H1 (cell line): ENCODE measurements around the gene ZNF501. TPM values are rescaled to one million over a fixed set of nuclear protein-coding genes. Genes with fewer than 3 reads are reported as not detected.

Experiments
- CTCF ChIA-PET: fragments of 300-600 bp; sonication (Branson Sonifier 250); formaldehyde crosslinking; loops from one replicate; lab custom pipeline; 2021; ENCODE audit not compliant: partially characterized antibody; lab: Charles Lee
- POLR2A ChIA-PET: fragments of 300-600 bp; sonication (Branson Sonifier 250); formaldehyde crosslinking; loops from one replicate; lab custom pipeline; 2021; ENCODE audit warnings: inconsistent platforms; ENCODE audit not compliant: partially characterized antibody; lab: Charles Lee
- DNase-seq, 2 experiments: peaks; one replicate each; pipeline versions ENCODE4 v3.0.0 to v3.0.0-alpha.2; 2010 to 2022; ENCODE audit warnings: low spot score in 2 of 2, low read depth in 1 of 2, mixed read lengths in 1 of 2
- FAIRE-seq: peaks from 2 replicates; lab custom pipeline; 2011; peaks lifted over from hg19 to GRCh38; lab: Jason Lieb, UNC
- H2AFZ ChIP-seq: 2 replicates; pipeline ENCODE4 v1.8.1; 2012; ENCODE audit warnings: low read length, inconsistent platforms
- H2AK5ac ChIP-seq: 2 replicates; pipeline ENCODE4 v1.6.1; 2013; ENCODE audit warnings: low read depth, low read length
- H2BK120ac ChIP-seq: replicated peaks from 2 replicates; pipeline ENCODE3; 2013; ENCODE audit warnings: low read depth, low read length, inconsistent platforms
- H2BK12ac ChIP-seq: 2 replicates; pipeline ENCODE4 v1.6.1; 2013; ENCODE audit warnings: low read depth, low read length
- H2BK15ac ChIP-seq: 2 replicates; pipeline ENCODE4 v1.6.1; 2013; ENCODE audit warnings: low read length
- H2BK20ac ChIP-seq: 2 replicates; pipeline ENCODE4 v1.6.1; 2013; ENCODE audit warnings: low read length
- H2BK5ac ChIP-seq: 2 replicates; pipeline ENCODE4 v1.6.1; 2013; ENCODE audit warnings: low read depth, low read length
- H3K14ac ChIP-seq: 2 replicates; pipeline ENCODE4 v1.6.1; 2013; ENCODE audit warnings: inconsistent platforms; ENCODE audit not compliant: insufficient read length
- H3K18ac ChIP-seq: 2 replicates; pipeline ENCODE4 v1.6.1; 2013; ENCODE audit warnings: low read length; ENCODE audit errors: extremely low read depth
- H3K23ac ChIP-seq: 2 replicates; pipeline ENCODE4 v1.6.1; 2013; ENCODE audit warnings: inconsistent platforms; ENCODE audit not compliant: insufficient read length
- H3K23me2 ChIP-seq: 2 replicates; pipeline ENCODE4 v1.6.1; 2013; ENCODE audit warnings: low read depth, low read length
- H3K27ac ChIP-seq: 2 replicates; pipeline ENCODE4 v1.6.1; 2011; ENCODE audit warnings: low read depth, low read length, inconsistent platforms
- H3K27me3 ChIP-seq, 4 experiments: replicated peaks in 1 of 4; 1 replicate in 1 of 4; 2 replicates in 3 of 4; pipeline versions ENCODE4 v1.6.1 to v1.8.1; 2011 to 2013; ENCODE audit warnings: low read length in 3 of 4, mild to moderate bottlenecking in 3 of 4, inconsistent platforms in 2 of 4, mixed read lengths in 2 of 4, moderate library complexity in 1 of 4; ENCODE audit not compliant: control insufficient read depth in 3 of 4, insufficient read depth in 3 of 4; ENCODE audit errors: extremely low read depth in 1 of 4
- H3K36me3 ChIP-seq, 4 experiments: 2 replicates each; pipeline versions ENCODE4 v1.6.1 to v1.8.1; 2011 to 2013; ENCODE audit warnings: mild to moderate bottlenecking in 4 of 4, low read length in 3 of 4, moderate library complexity in 2 of 4, control low read depth in 1 of 4, inconsistent platforms in 1 of 4; ENCODE audit not compliant: insufficient read depth in 4 of 4, control insufficient read depth in 2 of 4
- H3K4ac ChIP-seq: replicated peaks from 2 replicates; pipeline ENCODE3; 2013; ENCODE audit warnings: low read length, low read depth, mixed read lengths, inconsistent platforms; ENCODE audit not compliant: insufficient read length
- H3K4me1 ChIP-seq, 4 experiments: replicated peaks in 1 of 4; 1 replicate in 1 of 4; 2 replicates in 3 of 4; pipeline versions ENCODE4 v1.6.1 to v1.8.1; 2011 to 2013; ENCODE audit warnings: low read length in 3 of 4, inconsistent platforms in 2 of 4, mixed read lengths in 1 of 4; ENCODE audit not compliant: insufficient read depth in 4 of 4, control insufficient read depth in 3 of 4
- H3K4me2 ChIP-seq, 2 experiments: 2 replicates each; pipeline versions ENCODE4 v1.6.1 to v1.8.1; 2011 to 2013; ENCODE audit warnings: low read depth in 2 of 2, low read length in 2 of 2, control low read depth in 1 of 2, inconsistent platforms in 1 of 2, mild to moderate bottlenecking in 1 of 2; ENCODE audit not compliant: insufficient read depth in 1 of 2
- H3K4me3 ChIP-seq, 4 experiments: fragments of 200-600, 300-600 bp in 1 of 4; sonication (generic), shearing (Covaris generic), sonication (Bioruptor Twin) in 1 of 4; 2 replicates each; pipeline versions ENCODE4 v1.5.1 to v1.8.1; 2011 to 2016; ENCODE audit warnings: low read length in 4 of 4, low read depth in 3 of 4, control low read depth in 2 of 4, inconsistent platforms in 2 of 4, mild to moderate bottlenecking in 2 of 4, mixed read lengths in 1 of 4, moderate library complexity in 1 of 4; ENCODE audit not compliant: insufficient read depth in 2 of 4; ENCODE audit errors: extremely low read depth in 1 of 4
- H3K56ac ChIP-seq: replicated peaks from 2 replicates; pipeline ENCODE3; 2013; ENCODE audit warnings: low read depth, mild to moderate bottlenecking, mixed read lengths, low read length, inconsistent platforms; ENCODE audit not compliant: insufficient read length
- H3K79me1 ChIP-seq: 2 replicates; pipeline ENCODE4 v1.6.1; 2013; ENCODE audit warnings: low read depth, low read length, control low read depth
- H3K79me2 ChIP-seq, 2 experiments: 2 replicates each; pipeline versions ENCODE4 v1.6.1 to v1.8.1; 2012 to 2013; ENCODE audit warnings: low read length in 2 of 2, mild to moderate bottlenecking in 2 of 2, inconsistent platforms in 1 of 2; ENCODE audit not compliant: insufficient read depth in 2 of 2, control insufficient read depth in 1 of 2
- H3K9ac ChIP-seq, 4 experiments: replicated peaks in 1 of 4; 1 replicate in 1 of 4; 2 replicates in 3 of 4; pipeline versions ENCODE4 v1.6.1 to v1.8.1; 2011 to 2013; ENCODE audit warnings: low read depth in 3 of 4, low read length in 3 of 4, control low read depth in 2 of 4, mild to moderate bottlenecking in 2 of 4, moderate library complexity in 2 of 4, inconsistent platforms in 1 of 4; ENCODE audit errors: extremely low read depth in 1 of 4
- H3K9me3 ChIP-seq, 2 experiments: 2 replicates each; pipeline versions ENCODE4 v1.6.1 to v1.8.1; 2012 to 2013; ENCODE audit warnings: mild to moderate bottlenecking in 2 of 2, moderate library complexity in 2 of 2, control low read depth in 1 of 2, inconsistent platforms in 1 of 2, low read depth in 1 of 2, low read length in 1 of 2, mixed read lengths in 1 of 2; ENCODE audit not compliant: insufficient read depth in 2 of 2
- H4K20me1 ChIP-seq, 2 experiments: replicated peaks in 1 of 2; 2 replicates each; pipeline versions ENCODE3 to v1.8.1; 2011 to 2013; ENCODE audit warnings: inconsistent platforms in 2 of 2, low read length in 2 of 2, mild to moderate bottlenecking in 1 of 2; ENCODE audit not compliant: insufficient read depth in 2 of 2, control insufficient read depth in 1 of 2
- H4K5ac ChIP-seq: 2 replicates; pipeline ENCODE4 v1.6.1; 2013; ENCODE audit warnings: low read length, low read depth, mixed read lengths, inconsistent platforms; ENCODE audit not compliant: insufficient read length
- H4K8ac ChIP-seq: 2 replicates; pipeline ENCODE4 v1.8.0; 2013; ENCODE audit warnings: mild to moderate bottlenecking, moderate library complexity, low read length, inconsistent platforms; ENCODE audit not compliant: insufficient read depth; ENCODE audit errors: extremely low read depth
- H4K91ac ChIP-seq: replicated peaks from 2 replicates; pipeline ENCODE3; 2013; ENCODE audit warnings: low read length, mixed read lengths, inconsistent platforms; ENCODE audit not compliant: insufficient read length
- HDAC2 ChIP-seq, 2 experiments: fragments of 300-600 bp in 1 of 2; sonication (generic) in 1 of 2; IDR thresholded peaks; 2 replicates each; pipeline ENCODE4 v1.6.1; 2011 to 2012; ENCODE audit warnings: low read depth in 2 of 2, low read length in 2 of 2, mild to moderate bottlenecking in 2 of 2, moderate library complexity in 2 of 2, borderline replicate concordance in 1 of 2, inconsistent platforms in 1 of 2
- JUN ChIP-seq: IDR thresholded peaks from 2 replicates; pipeline ENCODE4 v1.6.1; 2011; ENCODE audit warnings: low read depth, mild to moderate bottlenecking, improper control_type of control experiment, low read length
- RXRA ChIP-seq: IDR thresholded peaks from 2 replicates; pipeline ENCODE4 v1.6.1; 2011; ENCODE audit warnings: low read depth, mild to moderate bottlenecking, low read length, moderate library complexity; ENCODE audit not compliant: insufficient read depth
- SRF ChIP-seq: IDR thresholded peaks from 2 replicates; pipeline ENCODE4 v1.6.1; 2011; ENCODE audit warnings: mild to moderate bottlenecking, low read depth, low read length, moderate library complexity
- TEAD4 ChIP-seq: IDR thresholded peaks from 2 replicates; pipeline ENCODE4 v1.6.1; 2012; ENCODE audit warnings: low read depth, low read length, inconsistent platforms, mixed read lengths
- WGBS, 2 experiments: shearing (Covaris generic) in 1 of 2; methylation state at CpG; one replicate each; pipeline versions ENCODE4 v1.1.6 to v1.1.7; 2013 to 2015; ENCODE audit warnings: low lambda C conversion rate in 2 of 2, mixed read lengths in 2 of 2, inconsistent platforms in 1 of 2, low coverage in 1 of 2, missing lambda C conversion rate in 1 of 2; ENCODE audit not compliant: insufficient replicate concordance in 2 of 2, insufficient coverage in 1 of 2, insufficient read length in 1 of 2; ENCODE audit errors: extremely low coverage in 1 of 2, missing lambda C conversion rate in 1 of 2; 5-methylcytosine and 5-hydroxymethylcytosine counted together
- polyA plus RNA-seq, 7 experiments: library from polyadenylated mRNA; depleted of rRNA in 3 of 7; stranded (reverse) in 5 of 7; unstranded in 2 of 7; fragments of >200 nt in 5 of 7; fragments of 200-250 nt in 2 of 7; gene quantifications; 1 replicate in 5 of 7; 2 replicates in 1 of 7; 4 replicates in 1 of 7; pipeline versions ENCODE4 v1.2.1 to v1.2.3, GENCODE V29; 2011 to 2013; ENCODE audit warnings: missing spikeins in 2 of 7, mixed read lengths in 2 of 7
- total RNA-seq: library from RNA; stranded (reverse); fragmentation: NEBNext Ultra II Directional; extraction: Animal tissue kit (Norgen Biotek cat#: 25700); gene quantifications from 2 replicates; pipeline ENCODE4 v1.2.1, GENCODE V29; 2021

Gene ZNF501
- total and polyA plus RNA-seq, 2 of the 8 experiments (the other 6 are each of a cell fraction or from before 2014, with no cell fraction given) = 1.6 to 5.3 TPM

- Histone ChIP-seq H4K91ac (no peak overlapping the region), H3K9me3 (peaks cover 43 to 52% of the 10 kb centered on the region in 2 experiments), H3K79me1 (no peaks in the 10 kb centered on the region; the same call in 1 of the 2 replicates), H3K14ac (no peak overlapping the region), H3K27ac (no peak overlapping the region), H2BK5ac (no peak overlapping the region), H3K36me3 (peaks cover 2 to 63% (median 35%) of the 10 kb centered on the region in 4 experiments; a peak in 7 of 8 replicates), H3K79me2 (peaks cover 0 to 43% of the 10 kb centered on the region in 2 experiments; a peak in 2 of 4 replicates), H2AK5ac (no peak overlapping the region), H2BK12ac (no peak overlapping the region), H3K18ac (no peak overlapping the region), H4K8ac (no peak overlapping the region), H3K23me2 (no peaks in the 10 kb centered on the region), H4K20me1 (no peaks in the 10 kb centered on the region), H2BK15ac (no peak overlapping the region), H3K4ac (no peak overlapping the region), H3K4me1 (no peaks in the 10 kb centered on the region), H3K27me3 (no peaks in the 10 kb centered on the region), H2BK120ac (no peak overlapping the region), H2AFZ (no peak overlapping the region), H3K23ac (no peak overlapping the region), H2BK20ac (no peak overlapping the region), H3K4me3 (no peak overlapping the region; a peak in 1 of 8 replicates), H3K4me2 (no peak overlapping the region), H3K56ac (no peak overlapping the region), H3K9ac (no peak overlapping the region), H4K5ac (no peak overlapping the region)
- 79% methylated on average over 1 of the region's 1 CpG; no CpG with 5 or more reads in 1 of the 2 experiments for WGBS, 2 experiments
- POLR2A ChIA-PET = interaction anchor here (1.0 to 2.4 kb wide), 2 partner anchors 10 to 43 kb away, joined by 3 to 12 read pairs; partner anchors contain the start of genes KIAA1143 and KIF15
- no peak for DNase-seq
- no peak for FAIRE-seq
- CTCF ChIA-PET = interaction anchor here (0.6 kb wide), 1 partner anchor 119 kb away, joined by 4 read pairs; no protein-coding TSS in a partner anchor
- no peak for TF ChIP-seq HDAC2 (IDR thresholded peaks at IDR 0.05; ENCODE audit: borderline replicate concordance in 1 of 2, low read depth in 2 of 2, low read length in 2 of 2)
- TF ChIP-seq JUN = no peak
- TF ChIP-seq TEAD4 = no peak
- no peak for TF ChIP-seq RXRA
- TF ChIP-seq SRF = no peak
Measured at GRCh38 chr3:44772099-44772442, 42.6 kb downstream of the ZNF501 start.
